Stimulated activated CD4-positive, alpha-beta T cell treated with anti-CD3 and anti-CD28 coated beads, Interleukin-2, amount 100 ng/mL, for 4 hours (primary cell): ENCODE results near the gene MPI.
"Not testable (repeated sequence)": the region's sequence is repeated elsewhere in the genome, so short reads cannot be mapped to it uniquely, and the experiment has no call there.

ENCODE experiments used
- DNase-seq: peaks from one replicate; pipeline ENCODE4 v3.0.0-alpha.2; 2020; ENCODE audit warnings: low read depth

Gene MPI

DNA sequence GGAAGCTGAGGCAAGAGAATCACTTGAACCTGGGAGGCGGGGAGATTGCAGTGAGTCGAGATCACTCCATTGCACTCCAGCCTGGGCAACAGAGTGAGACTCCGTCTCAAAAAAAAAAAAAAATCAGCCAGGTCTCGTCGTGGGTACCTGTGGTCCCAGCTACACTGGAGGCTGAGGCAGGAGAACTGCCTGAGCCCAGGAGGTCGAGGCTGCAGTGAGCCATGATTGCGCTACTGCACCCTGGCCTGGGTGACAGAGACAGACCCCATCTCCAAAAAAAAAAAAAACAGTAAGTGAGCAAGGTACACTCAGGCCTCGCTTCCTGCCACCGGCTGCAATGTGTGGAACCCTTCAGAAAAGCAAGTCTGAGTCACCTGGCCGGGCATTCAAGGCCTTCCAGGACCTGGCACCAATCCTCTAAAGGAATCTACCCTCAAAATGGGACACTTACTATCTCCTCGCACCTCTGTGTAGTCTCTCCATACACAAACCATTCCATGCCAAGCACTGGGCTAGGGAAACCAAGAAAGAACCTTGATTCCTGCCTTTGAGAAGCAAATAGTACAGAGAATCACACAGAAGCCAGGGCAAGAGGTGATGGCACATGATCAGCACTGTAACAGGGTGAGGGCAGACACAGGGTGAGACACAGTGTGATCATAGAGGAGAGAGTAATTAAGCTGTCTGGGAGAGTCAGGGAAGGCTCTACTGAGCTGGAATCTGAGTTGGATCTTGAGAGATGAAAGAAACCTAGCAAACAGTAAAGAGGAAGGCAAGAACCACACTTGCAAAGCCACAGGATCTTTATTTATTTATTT is 26.4 kb upstream of the MPI start:
- DNase-seq, result no peak

DNA sequence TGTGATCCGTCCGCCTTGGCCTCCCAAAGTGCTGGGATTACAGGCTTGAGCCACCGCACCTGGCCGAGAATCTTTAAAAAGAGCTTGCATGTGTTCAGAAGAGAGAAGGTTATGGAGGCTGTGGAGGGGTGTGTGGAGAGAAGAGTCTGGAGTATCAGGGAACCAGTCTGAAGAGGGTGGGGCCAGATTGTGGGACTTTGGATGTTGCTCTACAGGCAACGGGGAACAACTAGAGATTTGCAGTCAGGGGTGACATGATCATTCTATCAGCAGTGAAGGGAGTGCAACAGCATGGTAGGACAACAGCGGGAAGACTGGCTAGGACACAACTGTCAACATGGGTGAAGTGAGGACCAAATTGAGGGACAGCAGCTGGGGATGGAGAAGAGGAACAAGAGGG is 25.5 kb upstream of the MPI start:
- DNase-seq, result no peak

DNA sequence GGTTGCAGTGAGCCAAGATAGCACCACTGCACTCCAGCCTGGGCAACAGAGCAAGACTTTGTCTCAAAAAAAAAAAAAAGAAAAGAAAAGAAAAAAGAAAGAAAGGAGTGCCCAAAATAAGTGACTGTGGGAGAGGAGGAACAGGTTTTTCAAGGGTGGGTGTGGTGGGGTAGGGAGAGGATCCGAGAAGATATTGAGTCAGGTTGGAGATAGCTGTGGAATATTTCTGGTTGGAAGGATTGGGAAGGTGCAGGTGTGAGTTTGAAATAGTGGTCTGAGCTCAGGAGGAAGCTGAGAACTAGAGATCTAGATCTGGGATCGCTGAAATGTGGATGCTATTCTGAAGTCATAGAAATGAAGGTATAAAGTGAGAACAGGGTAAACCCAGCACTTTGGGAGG is 24.5 kb upstream of the MPI start:
- DNase-seq, result no peak

DNA sequence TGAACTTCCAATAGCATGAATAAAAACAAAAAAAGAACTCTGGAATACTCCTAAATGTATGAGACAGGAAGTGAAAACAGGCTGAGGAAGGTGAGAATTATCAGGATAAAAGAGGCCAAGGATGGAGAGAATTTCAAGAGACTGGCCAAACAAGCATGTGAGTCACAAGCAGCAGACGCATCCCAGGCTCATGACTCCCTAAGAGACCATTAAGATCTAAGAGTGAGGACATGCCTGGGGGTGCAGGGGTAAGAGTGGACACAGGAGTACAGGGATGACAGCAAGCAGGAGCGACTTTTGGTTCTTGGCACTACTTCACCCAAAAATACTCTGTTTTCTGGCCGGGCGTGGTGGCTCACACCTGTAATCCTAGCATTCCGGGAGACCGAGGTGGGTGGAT is 23.8 kb upstream of the MPI start:
- no peak for DNase-seq

DNA sequence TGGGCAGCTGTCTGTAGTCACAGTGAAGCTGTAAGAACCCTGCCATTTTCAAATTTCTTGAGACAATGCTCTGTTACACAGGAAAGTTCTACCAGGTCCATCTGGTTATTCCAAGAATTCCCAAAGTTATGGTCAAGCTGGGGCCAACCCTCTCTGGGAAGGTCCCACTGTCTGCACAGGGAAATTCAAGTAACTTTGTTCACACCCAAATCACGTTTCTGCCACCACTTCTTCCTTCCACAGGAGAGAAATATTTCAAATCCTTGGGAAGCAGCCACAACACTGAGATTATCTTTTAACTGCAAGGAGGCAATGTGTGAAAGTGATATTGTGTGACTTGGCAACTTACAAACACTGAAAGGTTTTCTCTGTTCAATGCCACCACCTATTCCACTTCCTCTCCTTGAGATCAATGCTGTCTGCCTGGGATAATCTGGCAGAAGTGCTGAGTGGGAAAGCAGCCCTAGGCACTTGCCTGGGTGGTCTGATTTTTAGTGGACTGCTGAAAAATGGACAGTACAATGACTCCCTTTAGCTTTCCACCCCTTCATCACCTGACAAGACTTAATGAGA is 22.3 kb upstream of the MPI start:
- no peak for DNase-seq

DNA sequence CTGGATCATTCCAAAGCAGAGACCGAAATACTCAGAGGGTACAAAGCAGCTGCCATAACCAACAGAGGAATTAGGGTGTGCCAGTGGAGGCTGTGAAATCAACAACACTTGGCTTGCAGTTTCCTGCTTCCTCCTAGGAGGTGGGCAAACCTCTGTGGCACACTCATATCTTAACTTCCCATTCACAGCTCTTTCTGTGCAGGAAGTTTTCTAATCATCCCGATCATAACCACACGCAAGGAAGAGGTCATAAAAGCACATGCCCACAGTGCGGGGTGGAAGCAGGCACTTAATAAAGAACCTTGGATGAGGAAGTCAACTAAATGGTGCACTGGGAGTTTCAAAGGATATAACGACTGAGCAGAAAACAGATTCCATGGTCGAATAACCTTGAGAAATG is 21.8 kb upstream of the MPI start:
- no peak for DNase-seq

DNA sequence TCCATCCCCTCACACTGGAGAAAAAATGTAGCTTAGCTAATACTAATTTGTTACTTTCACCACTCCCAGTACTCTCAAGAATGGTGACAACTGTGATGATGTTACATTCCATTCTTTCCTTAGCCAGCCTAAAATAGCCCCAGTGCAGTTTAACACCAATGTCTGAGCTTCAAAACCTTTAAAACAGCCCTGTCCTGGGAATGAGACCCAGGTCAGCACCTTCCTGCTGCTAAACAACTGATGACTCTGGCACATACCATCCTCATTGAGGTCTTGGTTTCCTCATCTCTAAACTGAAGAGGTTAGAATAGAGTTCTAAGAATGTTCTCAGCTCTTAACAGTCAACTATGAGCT is 20.5 kb upstream of the MPI start:
- DNase-seq, result no peak

DNA sequence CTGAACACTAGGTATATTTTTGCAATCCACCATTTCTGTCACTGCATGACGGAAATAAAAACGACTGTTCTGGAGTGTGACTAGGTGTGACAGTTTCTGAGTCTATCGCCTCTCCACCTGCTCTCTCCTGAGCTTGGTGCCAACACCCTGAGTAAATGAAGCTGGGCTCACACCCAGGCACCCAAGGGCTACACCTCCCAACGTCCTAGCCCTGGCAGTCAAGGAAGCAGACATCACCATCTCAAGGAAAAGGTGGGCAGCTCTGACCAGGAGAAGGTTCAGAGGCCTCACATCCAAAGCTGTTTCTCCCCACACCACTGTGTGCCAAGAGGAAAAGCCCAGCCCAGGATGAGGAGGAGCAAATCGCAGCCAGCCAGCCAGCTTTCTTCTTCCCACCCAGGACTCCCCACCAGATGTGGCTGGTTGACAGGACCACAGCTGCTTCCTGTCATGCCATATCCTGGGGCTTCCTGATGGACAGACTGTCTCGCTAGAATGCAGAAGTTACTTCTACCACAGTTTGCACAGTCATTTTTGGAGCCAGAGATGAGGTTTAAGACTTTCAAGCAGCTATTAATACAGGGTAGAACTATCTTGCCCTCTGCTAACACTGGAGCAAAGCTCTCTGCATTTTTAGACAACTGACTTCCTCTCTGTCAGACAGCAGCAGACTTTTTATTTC is 20.0 kb upstream of the MPI start:
- no peak for DNase-seq

DNA sequence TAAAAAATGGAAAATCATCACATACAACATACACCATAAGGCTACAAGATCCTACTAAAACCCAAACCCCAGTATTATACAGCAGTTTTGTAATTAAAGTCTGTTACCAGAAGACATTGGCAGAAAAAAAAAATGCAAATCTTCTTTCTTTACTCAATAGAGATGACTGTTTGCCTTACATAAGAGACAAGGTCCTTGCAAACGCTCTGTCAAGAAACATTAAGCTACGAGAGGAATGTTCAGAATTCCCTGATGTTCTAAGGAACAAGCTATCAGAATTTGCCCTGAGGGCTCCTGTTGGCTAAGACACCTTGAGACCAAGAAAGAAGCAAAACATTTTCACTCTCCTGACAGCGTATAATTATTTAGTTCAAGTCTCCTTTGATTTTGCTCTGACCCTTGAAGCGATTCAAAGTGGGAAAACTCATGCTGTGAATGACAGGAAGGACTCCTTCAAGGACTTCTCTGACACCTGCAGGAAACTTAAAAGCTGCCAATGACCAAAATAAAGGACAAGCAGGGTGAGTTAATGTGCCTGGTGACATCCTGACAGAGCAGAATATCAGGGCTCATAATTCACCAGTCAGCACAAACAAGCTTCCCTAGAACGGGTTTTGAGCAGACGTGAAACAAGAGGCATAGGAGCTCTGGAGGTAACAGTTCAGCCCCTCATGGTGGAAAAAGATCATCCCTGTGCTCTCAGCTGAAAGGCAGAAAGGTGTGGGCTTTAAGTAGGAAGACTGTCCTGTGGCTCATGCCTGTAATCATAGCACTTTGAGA is 19.2 kb upstream of the MPI start:
- no peak for DNase-seq

DNA sequence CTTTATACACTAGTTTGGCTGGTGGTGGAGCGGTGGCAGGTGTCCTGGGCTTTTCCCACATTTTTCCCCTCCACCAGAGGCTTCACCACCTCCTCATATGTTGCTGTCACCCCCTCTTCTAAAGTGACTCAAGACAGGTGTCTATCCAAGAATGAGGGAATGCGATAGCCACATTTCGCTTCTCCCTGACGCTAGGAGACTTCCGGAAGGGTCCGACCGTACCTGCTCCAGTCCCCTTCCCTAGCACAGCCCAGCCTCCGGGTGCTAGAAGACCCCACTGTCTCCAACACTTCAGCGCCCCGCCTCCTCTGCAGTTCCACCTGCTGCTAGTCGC is 17.2 kb upstream of the MPI start:
- no peak for DNase-seq

DNA sequence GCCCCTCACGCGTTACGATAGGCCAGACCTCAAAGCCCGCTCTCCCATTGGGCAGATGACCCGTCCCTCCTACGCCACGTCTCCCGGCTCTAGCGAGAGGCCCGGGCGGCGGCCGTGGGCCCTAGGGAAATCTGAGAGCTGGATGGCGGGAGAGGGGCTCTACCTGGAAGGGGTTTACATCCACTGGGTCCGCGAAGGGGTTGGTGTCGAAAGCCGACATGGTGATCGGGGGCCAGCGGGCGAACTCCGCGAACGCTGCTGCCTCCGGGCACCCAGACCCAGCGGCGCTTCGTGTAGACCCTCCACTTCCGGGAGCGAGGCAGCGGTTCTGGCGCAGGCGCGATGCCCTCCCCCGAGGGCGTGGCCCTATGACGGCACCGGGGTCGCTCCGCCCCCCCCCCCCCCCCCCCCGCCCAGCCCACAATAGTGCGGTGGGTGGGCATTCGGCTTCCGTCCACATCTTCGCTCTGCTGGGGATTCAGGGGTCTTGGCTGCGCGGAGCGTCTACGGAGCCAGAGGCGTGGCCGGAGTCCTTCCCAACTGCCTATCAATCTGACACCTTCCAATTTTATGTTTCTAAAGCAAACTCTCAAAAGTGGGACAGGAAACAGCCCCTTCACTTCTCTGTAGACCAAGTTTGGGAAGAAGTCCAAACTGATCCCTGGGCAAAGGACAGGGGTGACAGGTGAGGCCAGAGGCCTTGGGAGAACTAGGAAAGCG is 16.6 kb upstream of the MPI start, which contains the start of gene SCAMP2:
SCAMP2 (minus strand) TSS at position 330 of the 720 bp plus-strand sequence; CDS start at position 220, 110 bp downstream.
- DNase-seq, result peak; percentile 81

DNA sequence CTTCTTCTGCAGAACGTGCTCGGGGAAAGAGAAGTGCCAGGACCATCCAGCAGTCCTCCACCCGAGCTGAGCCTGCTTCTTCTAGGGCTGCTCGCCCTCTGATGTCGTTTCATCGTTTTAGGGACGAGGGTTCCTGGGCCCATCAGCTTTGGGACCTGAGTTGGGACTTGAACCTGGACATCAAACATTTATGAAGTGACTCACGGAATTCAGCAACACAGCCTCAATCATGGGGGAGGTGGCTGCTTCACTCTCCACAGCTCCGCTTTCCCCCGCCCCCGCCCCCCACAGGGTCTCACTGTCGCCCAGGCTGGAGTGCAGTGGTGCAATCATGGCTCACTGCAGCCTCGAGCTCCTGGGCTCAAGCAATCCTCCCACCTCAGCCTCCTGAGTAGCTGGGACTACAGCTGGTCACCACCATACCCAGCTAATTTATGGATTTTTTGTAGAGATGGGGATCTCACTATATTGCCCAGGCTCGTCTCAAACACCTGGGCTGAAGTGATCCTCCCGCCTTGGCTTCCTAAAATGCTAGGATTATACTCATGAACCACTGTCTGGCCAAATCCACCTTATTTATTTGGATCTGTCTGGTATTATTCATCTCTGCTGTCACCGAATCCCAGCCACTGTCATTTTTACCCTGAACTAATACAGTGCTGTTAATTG is 16.0 kb upstream of the MPI start:
- no peak for DNase-seq

DNA sequence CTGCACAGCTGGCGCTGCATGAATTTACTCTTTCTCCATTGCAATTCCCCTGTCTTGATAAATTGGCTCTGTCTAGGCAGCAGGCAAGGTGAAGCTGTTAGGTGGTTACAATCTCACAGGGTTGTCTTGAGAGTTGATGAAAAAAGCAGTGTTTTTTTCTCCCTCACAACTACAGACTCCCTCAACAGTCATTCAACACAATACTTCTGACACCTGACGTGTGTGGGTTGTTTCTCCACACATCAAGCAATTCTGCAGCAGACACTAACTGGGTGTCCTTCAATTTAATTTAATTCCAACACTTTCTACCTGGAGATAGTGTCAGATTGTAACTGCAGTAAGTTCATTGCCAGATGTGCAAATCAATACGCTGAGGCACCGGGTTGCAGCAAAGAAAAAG is 11.6 kb upstream of the MPI start:
- no peak for DNase-seq

DNA sequence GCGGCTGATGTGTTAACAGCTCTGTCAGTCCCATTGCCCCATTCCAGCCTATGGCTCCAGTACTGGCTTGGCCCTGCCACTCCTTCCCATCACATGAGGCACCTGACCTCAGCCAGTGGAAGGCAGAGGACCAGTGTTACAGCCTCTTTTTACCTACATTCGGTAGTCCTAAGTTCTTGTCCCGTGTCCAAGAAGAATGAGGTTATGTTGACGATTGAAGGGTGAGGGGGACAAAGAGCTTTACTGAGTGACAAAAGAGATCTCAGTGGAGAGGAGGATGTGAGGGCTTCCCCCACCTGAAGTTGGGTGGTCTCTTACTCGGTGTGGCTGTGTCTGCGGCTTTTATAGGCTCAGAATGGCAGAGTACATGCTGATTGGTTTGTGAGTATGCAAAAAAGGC is 7.3 kb upstream of the MPI start:
- DNase-seq, result no peak

DNA sequence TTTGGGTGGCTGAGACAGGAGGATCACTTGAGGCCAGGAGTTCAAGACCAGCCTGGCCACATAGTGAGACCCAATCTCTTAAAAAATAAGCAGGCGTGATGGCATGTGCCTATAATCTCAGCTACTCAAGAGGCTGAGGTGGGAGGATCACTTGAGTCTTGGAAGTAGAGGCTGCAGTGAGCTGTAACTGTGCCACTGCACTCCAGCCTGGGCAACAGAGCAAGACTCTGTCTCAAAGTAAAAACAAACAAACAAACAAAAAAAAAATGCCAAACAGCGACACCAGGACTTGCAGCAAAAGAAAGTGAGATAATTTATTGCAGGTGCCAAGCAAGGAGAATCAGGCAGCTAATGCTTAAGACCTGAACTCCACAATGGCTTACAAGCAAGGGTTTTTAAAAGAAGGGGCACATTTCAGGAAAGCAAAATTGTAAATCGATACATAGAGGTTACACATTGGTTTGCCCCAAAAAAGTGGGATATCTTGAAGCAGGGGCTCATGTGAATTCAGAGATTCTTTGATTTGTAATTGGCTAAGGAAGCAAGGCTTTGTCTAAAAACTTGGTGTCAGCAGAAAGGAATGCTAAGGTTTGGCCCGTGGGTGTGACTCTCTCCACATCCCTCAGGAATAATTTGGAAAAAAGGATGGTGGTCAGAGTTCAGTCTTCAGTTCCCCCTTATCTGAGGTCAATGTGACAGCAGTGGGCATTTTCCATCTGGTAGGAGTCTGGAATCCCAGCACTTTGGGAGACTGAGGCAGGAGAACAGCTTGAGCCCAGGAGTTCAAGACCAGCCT is 5.2 kb upstream of the MPI start:
- no peak for DNase-seq

DNA sequence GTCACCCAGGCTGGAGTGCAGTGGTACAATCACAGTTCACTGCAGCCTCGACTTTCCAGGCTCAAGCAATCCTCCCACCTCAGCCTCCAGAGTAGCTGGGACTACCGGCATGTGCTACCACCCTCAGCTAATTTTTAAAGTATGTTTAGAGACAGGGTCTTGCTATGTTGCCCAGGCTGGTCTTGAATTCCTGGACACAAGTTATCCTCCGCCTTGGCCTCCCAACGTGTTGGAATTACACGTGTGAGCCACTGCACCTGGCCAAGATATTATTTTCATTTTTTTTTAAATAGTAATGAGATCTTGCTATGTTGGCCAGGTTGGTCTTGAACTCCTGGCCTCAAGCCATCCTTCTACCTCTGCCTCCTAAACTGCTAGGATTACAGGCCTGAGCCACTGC is 4.4 kb upstream of the MPI start:
- DNase-seq, result no peak

DNA sequence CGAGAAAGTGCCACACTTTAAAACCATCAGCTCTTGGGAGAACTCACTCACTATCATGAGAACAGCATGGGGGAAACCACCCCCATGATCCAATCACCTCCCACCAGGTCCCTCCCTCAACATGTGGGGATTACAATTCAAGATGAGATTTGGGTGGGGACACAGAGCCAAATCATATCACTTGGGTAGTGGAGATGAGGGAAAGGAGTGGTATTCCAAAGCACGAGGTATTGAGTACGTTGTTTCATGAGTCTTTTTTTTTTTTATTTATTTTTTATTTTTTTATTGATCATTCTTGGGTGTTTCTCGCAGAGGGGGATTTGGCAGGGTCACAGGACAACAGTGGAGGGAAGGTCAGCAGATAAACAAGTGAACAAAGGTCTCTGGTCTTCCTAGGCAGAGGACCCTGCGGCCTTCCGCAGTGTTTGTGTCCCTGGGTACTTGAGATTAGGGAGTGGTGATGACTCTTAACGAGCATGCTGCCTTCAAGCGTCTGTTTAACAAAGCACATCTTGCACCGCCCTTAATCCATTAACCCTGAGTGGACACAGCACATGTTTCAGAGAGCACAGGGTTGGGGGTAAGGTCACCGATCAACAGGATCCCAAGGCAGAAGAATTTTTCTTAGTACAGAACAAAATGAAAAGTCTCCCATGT is 2.2 kb upstream of the MPI start:
- DNase-seq, result not testable (repeated sequence)

DNA sequence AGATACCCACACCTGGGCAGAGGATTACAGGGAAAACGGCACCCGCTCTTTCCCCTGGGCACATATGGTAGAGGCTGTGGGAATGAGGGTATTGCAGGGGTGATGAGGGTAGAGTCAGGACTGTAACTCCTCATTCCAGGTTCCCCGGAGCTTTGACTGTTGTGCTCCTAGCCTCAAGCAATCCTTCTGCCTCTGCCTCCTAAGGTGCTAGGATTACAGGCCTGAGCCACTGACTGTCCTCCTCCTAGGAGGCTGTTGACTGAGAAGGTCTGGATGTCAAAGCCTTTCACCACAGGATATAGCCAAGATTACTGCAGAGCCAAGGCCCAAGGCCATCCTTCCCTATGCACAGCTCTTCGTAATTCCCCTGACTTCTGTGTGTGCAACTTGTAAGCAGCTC is 1.1 kb upstream of the MPI start:
- no peak for DNase-seq

DNA sequence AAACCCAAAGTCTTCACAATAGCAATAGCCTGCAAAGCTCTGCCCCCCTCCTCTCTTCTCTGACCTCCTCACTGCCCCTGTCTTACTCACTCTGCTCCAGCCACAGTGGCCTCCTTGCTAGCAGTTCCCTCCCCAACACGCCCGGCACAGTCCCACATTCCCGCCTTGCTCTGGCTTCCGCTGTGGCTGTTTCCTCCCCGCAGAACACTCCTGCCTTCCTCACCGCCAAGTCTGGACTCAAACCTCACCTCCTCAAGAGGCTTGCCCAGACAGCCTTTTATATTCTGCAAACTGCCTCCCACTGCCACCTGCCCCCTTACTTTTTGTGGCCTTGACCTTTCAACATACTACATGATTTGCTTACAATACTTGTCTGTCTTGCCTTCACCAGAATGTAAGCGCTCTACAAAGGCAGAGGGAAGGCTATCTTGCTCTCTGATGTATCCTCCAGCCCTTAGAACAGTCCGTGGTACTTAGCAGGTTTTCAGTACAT is 406 bp upstream of the MPI start:
- no peak for DNase-seq

DNA sequence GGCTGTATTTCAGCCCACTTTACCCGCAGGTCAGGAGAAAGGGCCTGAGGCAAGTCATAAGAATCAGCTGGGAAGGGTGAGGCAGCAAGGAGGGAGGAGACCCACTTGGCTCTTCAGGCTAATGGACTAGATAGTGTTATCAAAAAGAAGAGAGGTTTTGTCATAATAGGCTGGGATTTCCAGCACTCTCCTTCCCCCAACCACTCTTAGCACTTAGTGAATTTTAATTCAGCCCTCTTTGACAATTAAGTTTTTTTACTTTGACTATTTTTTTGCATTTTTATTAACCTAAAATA is 771 bp downstream of the MPI start:
- DNase-seq, result no peak
